Activated T-cell treated with anti-CD3 and anti-CD28 coated beads, Interleukin-2, amount 50 U/mL, for 72 hours (primary cell): ENCODE results near the gene MRPL19. TPM values are rescaled to one million over a fixed set of nuclear protein-coding genes. Genes with fewer than 3 reads are reported as not detected.

Experiments used
- ATAC-seq, 2 donors: fragments of 150-1000 bp; cut with Tn5 transposase; replicated peaks in 1 of 2; 2 replicates each; pipeline ENCODE4 v1.10.0; 2021; ENCODE audit warnings: moderate library complexity in 2 of 2, mild to moderate bottlenecking in 1 of 2
- DNase-seq, 2 donors: peaks; one replicate each; pipeline ENCODE4 v3.0.0; 2021 to 2022; ENCODE audit warnings: mixed read lengths in 1 of 2
- H3K27ac Mint-ChIP-seq: one replicate; pipeline ENCODE4 v1.8.0; 2022; ENCODE audit warnings: mild to moderate bottlenecking, moderate library complexity, mixed read lengths
- H3K27me3 Mint-ChIP-seq: one replicate; pipeline ENCODE4 v1.8.0; 2022; ENCODE audit warnings: low read depth, mixed read lengths
- H3K36me3 Mint-ChIP-seq, 2 donors: one replicate each; pipeline ENCODE4 v1.8.0; 2022; ENCODE audit warnings: mixed read lengths in 2 of 2, mild to moderate bottlenecking in 1 of 2; ENCODE audit not compliant: insufficient read depth in 2 of 2
- H3K4me1 Mint-ChIP-seq: one replicate; pipeline ENCODE4 v1.8.0; 2022; ENCODE audit warnings: low read depth, mixed read lengths
- H3K4me3 Mint-ChIP-seq, 2 donors: one replicate each; pipeline ENCODE4 v1.8.0; 2022; ENCODE audit warnings: mild to moderate bottlenecking in 2 of 2, mixed read lengths in 2 of 2, moderate library complexity in 2 of 2
- H3K9me3 Mint-ChIP-seq, 2 donors: one replicate each; pipeline ENCODE4 v1.8.0; 2022; ENCODE audit warnings: mixed read lengths in 2 of 2
- total RNA-seq, 2 donors: library from RNA; stranded (reverse); gene quantifications; one replicate each; pipeline ENCODE4 v1.2.3, GENCODE V29; 2022

Gene MRPL19
- 10 to 100 TPM; 45.0 to 51.0 TPM for total RNA-seq

DNA sequence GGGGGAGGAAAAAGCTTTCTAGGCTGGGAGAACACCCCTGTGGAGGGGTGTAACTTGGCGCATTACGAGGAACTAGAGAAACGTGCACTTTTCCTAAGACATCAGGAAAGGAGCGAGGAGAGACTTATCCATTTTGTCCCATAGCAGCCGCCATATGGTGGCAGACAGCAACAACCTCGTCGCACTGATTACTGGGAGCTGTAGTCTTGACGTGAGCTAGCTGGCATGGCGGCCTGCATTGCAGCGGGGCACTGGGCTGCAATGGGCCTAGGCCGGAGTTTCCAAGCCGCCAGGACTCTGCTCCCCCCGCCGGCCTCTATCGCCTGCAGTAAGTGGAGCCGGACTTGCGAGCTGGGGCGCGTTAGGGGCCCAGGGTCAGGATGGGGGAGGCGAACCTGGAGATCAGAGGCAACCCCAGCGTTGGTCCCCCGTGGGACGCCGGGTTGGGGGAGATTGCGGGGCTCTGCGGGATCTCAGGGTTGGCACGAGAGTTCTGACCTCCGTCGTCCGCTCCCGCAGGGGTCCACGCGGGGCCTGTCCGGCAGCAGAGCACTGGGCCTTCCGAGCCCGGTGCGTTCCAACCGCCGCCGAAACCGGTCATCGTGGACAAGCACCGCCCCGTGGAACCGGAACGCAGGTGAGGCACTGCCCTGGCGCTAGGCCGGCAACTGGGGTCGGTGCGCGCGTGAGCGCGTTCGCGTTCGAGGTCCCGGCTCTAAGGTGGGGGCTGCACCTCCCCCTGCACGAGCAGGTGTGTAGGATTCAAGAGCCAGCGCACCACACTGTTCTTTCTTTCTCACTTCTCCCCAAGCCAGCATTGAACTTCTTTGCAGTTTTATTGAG, at the start of gene MRPL19:
Gene MRPL19 (plus strand): TSS at position 201 of the 843 bp plus-strand sequence. CDS start 25 bp downstream, at position 226.
- peak; percentile 97 for ATAC-seq
- H3K9me3 Mint-ChIP-seq = peaks cover 0 to 2% of the 10 kb centered on the region in 2 donors
- no peaks in the 10 kb centered on the region for H3K27me3 Mint-ChIP-seq
- peak within 1 kb of the TSS; percentile 95 for H3K27ac Mint-ChIP-seq
- H3K4me1 Mint-ChIP-seq = peaks cover 41% of the 10 kb centered on the region
- peak; percentile 75 to 82 for DNase-seq
- peak within 1 kb of the TSS; percentile 93 to 94 for H3K4me3 Mint-ChIP-seq
- H3K36me3 Mint-ChIP-seq = peaks cover 4 to 23% of the 10 kb centered on the region in 2 donors

DNA sequence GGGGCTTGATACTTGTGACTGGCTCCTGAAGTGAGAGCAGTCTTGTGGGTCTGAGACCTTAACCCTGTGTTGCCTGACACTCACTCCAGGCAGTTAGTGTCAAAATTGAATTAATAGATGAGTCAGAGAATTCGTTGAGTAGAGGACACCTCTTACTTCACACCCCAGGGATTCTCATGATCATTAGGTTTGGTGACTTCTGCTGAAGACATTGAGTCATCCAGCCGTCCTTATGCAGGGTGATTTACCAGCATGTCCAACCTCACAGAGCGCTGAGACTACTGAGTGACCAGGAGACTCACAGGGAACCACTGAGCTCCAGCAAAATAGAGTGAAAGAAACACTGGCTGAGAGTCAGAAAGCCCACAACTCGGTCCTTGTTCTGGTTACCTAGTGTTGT, 49.8 kb upstream of the MRPL19 start:
- H3K36me3 Mint-ChIP-seq = no peaks in the 10 kb centered on the region
- peaks cover 28% of the 10 kb centered on the region for H3K27me3 Mint-ChIP-seq
- H3K4me3 Mint-ChIP-seq = no peak overlapping the region
- H3K9me3 Mint-ChIP-seq = no peaks in the 10 kb centered on the region
- no peak overlapping the region for H3K27ac Mint-ChIP-seq
- no peaks in the 10 kb centered on the region for H3K4me1 Mint-ChIP-seq
- DNase-seq = no peak
- ATAC-seq = no peak

DNA sequence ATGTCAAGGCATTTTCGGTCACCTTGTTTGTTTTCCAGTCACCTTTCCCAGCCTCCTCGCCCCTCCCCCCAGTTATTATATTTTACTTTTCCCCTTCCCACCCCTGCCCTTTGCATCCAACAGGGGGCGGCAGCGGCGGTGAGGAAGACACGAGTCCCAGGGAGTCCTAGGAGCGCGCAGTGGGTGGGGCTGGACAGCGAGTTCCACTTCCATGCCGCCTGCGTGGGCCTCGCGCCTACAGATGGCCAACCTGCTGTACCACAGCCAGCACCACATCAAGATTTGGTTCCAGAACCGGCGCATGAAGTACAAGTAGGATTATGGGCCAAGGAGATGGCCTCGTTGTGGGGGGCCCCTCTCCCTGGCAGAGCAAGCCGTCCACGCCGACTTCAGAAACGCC, 48.6 kb upstream of the MRPL19 start:
- H3K4me1 Mint-ChIP-seq = no peaks in the 10 kb centered on the region
- DNase-seq (no peak), ATAC-seq (no peak)
- H3K27me3 Mint-ChIP-seq = peaks cover 24% of the 10 kb centered on the region
- no peak overlapping the region for H3K4me3 Mint-ChIP-seq
- no peaks in the 10 kb centered on the region for H3K36me3 Mint-ChIP-seq
- no peak overlapping the region for H3K27ac Mint-ChIP-seq
- no peaks in the 10 kb centered on the region for H3K9me3 Mint-ChIP-seq

DNA sequence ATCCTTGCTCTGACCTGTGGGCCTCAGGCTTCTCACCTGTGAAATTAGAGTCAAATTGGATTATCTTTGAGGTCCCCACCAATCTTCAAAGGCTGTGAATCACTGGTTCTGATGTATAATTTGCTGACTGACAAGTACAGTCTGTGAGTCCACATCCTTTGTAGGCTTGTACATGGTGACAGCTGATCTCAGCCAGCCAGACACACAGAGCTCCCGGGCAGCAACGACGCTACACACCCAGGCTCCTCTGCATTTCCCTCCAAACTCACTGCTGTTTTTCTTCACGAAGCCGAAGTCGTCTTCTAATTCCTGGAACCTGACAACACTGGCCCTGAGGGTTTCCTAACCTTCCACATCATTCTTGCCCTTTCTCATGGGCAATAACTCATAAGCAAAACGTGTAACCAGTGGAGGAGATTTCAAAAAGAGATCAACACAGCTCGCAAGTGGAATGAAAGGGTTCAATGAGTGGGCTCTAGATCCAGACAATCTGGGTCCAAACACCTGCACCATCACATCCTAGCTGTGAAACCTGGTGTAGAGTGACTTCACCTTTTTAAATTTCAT, 47.9 kb upstream of the MRPL19 start:
- H3K4me3 Mint-ChIP-seq = no peak overlapping the region
- no peak overlapping the region for H3K27ac Mint-ChIP-seq
- no peaks in the 10 kb centered on the region for H3K9me3 Mint-ChIP-seq
- H3K27me3 Mint-ChIP-seq = peaks cover 18% of the 10 kb centered on the region
- H3K36me3 Mint-ChIP-seq = no peaks in the 10 kb centered on the region
- ATAC-seq (no peak), DNase-seq (no peak)
- no peaks in the 10 kb centered on the region for H3K4me1 Mint-ChIP-seq

DNA sequence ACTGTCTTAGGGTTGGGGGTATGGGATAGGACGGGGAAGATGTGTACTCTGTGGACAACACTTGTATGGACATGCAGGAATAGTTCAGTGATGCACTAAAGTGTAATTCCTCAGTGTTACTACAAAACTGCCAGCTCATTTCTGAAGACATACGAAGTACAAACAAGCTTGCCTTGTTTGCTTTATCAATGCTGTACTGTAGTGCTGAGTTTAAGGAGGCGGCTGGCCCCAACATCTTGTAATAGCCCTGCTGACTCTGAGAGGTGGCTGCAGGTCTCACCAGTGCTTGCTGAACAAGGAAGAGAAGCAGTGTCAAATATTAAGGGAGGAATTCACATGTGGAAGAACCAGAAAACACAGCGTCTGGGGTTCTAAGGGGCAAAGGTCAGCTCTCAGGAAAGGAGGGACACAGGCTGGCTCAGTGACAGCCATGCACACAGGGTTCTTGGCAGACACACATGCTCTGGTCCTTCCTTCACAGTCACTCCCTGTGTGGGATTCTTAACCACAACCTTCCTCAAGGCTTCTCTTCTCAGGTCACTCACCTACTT, 46.0 kb upstream of the MRPL19 start:
- Mint-ChIP-seq H3K27ac (no peak overlapping the region), H3K9me3 (no peaks in the 10 kb centered on the region), H3K4me3 (no peak overlapping the region), H3K27me3 (peaks cover 25% of the 10 kb centered on the region), H3K4me1 (no peaks in the 10 kb centered on the region), H3K36me3 (no peaks in the 10 kb centered on the region)
- ATAC-seq (no peak), DNase-seq (no peak)

DNA sequence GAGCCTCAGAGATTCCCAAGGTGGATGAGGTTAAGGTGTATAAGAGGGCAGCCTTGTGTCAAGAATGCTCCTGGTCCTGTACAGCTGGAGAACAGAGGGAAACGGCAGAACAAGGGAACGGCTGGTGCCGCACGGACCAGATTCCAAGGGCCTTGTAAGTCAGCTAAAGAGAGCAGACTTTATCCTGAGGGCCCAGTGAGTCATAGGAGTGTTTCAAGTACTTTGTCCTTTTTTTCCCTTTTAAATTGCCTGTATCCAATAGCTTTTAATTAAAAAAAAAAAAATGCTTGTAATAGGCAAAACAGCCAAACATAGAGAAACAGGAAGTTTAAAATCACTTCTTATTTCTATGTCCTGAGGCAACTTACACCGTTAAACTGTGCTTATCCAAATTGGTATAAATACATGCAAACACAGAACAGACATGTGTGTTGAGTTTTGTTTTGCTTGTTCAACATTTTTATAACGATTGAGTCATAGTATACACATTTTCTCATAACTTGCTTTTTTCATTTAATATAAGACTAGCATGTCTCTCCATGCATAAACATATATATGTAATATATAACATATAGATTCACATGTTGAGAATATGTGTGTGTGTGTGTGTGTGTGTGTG, 43.8 kb upstream of the MRPL19 start:
- H3K9me3 Mint-ChIP-seq = no peaks in the 10 kb centered on the region
- H3K27ac Mint-ChIP-seq = no peak overlapping the region
- no peaks in the 10 kb centered on the region for H3K36me3 Mint-ChIP-seq
- H3K27me3 Mint-ChIP-seq = peaks cover 36% of the 10 kb centered on the region
- H3K4me1 Mint-ChIP-seq = no peaks in the 10 kb centered on the region
- ATAC-seq (no peak), DNase-seq (no peak)
- H3K4me3 Mint-ChIP-seq = no peak overlapping the region

DNA sequence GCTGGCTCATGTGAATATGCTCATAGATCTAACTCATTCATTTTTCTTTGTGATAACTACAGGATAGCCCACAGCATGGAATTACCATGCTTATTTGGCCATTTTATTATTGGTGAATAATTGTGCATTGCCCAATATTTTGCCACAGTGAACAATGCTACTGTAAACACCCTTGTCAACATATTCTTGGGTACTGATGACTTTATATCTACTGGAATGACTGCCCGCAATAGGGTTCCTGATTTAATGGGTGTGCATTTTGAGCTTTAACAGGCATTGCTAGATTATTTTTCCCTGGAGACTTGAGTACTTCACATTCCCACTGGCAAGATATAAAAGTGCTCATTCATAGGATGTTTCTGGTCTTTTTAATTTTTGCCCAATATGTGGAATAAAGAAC, 43.1 kb upstream of the MRPL19 start:
- DNase-seq = no peak
- Mint-ChIP-seq H3K27ac (no peak overlapping the region), H3K4me1 (no peaks in the 10 kb centered on the region), H3K27me3 (peaks cover 42% of the 10 kb centered on the region), H3K9me3 (no peaks in the 10 kb centered on the region), H3K4me3 (no peak overlapping the region), H3K36me3 (no peaks in the 10 kb centered on the region)
- ATAC-seq = no peak

DNA sequence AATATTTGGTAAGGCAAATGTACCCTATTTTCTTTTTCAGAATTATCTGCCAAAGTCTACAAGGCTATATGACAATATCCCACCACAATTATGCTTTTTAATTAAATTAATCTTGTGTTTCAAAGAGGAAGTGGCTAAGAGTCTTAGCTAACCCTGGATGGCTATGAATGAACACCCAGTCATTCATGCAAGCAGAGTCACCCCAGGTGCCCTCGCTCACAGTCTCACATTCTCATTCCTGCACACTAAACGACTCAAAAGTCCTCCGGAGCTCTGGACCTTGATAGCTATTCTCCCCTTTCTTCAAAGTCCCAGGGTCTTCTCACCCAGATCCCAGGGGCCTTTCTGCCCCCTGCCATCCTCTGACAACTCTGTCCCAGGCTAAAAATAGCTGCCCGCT, 42.1 kb upstream of the MRPL19 start:
- no peak for ATAC-seq
- no peak overlapping the region for H3K27ac Mint-ChIP-seq
- H3K4me1 Mint-ChIP-seq = no peaks in the 10 kb centered on the region
- no peak for DNase-seq
- H3K9me3 Mint-ChIP-seq = no peaks in the 10 kb centered on the region
- H3K27me3 Mint-ChIP-seq = peaks cover 52% of the 10 kb centered on the region
- no peak overlapping the region for H3K4me3 Mint-ChIP-seq
- H3K36me3 Mint-ChIP-seq = no peaks in the 10 kb centered on the region

DNA sequence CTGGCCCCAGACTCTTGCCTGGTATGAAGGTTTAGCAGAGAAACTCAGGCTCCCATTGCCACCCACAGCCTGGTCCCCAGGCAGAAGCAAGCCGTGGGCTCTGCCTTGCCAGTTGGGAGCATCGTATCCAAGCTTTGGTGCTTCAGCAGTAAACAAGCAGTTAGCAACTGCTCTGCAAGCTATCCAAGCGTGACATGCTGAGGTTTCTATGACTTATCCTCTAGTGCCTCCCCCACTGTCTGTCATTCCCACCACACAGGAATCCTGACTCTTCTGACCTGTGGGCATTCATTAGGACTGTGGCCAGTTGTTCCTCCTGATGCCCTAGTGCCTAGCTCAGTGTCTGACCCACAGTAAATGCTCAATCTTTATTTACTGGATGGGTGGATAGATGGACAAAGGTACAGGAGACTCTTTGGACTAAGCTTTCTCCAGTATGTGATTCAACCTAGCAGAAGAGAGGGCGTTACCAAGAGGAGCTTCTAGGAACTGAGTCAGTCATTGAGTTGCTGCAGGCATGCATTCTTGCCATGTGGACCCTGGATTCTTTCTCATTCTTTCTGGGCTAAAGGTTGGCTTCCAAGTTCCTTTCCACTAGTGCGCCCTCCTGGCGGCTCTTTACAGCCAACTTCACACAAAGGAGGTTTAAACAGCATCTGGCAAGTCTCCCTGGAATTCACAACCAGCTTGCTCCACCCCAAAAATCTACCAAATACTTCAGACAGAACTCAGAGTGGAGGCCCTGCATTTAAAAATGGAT, 40.6 kb upstream of the MRPL19 start:
- Mint-ChIP-seq H3K27me3 (peaks cover 64% of the 10 kb centered on the region), H3K4me3 (no peak overlapping the region), H3K36me3 (no peaks in the 10 kb centered on the region), H3K27ac (no peak overlapping the region), H3K9me3 (no peaks in the 10 kb centered on the region), H3K4me1 (no peaks in the 10 kb centered on the region)
- ATAC-seq (no peak), DNase-seq (no peak)

DNA sequence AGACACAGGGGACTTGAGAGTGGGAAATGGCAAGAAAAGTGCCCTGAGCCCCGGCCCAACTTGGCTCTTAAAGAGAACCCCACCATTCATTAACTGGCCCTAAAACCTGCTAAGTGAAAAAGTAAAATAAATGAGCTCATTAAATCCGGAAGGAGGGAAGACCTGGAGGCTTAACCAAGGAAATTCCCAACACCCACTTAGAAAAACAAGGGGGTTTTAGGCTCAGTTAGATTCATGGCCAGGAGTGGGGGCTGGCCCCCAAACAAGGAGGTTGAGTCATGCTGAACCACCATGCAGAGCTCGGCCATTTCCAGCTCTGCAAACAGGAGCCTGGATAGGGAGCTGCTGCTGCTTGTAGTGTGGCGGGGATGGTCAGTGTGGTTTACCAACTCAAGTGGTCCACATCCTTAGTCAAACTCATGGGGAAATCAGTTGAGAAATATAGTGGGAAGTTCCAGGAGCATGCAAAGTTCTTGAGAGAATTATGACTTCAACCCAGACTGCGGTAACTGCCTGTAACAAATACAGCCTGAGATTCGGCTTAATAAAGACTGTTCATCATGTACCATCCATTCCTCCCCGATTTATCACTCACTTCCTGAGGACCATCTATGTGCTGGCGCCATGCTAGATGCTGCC, 39.7 kb upstream of the MRPL19 start:
- no peak overlapping the region for H3K27ac Mint-ChIP-seq
- H3K27me3 Mint-ChIP-seq = peaks cover 63% of the 10 kb centered on the region
- no peak for DNase-seq
- H3K4me1 Mint-ChIP-seq = no peaks in the 10 kb centered on the region
- no peaks in the 10 kb centered on the region for H3K36me3 Mint-ChIP-seq
- no peak overlapping the region for H3K4me3 Mint-ChIP-seq
- no peaks in the 10 kb centered on the region for H3K9me3 Mint-ChIP-seq
- ATAC-seq = no peak

DNA sequence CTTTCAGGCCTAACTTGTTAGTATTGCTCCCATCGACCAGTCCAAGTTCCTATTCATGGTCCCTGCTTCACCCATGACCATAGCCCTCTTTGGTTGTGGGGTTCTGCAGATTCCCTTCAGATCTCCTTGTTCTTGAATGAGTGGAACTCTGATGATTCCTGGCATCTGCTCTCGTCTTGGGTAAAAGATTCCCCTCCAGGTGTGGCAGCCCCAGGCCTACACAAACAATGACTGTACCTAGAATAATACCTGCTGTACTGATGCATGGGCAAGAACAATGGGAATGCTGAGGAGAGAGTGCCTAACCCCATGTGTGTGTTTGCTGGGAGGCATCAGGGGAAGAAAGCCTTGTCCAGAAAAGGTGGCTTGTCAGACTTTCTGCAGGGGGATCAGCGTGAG, 39.2 kb upstream of the MRPL19 start:
- no peaks in the 10 kb centered on the region for H3K9me3 Mint-ChIP-seq
- H3K36me3 Mint-ChIP-seq = no peaks in the 10 kb centered on the region
- no peak overlapping the region for H3K27ac Mint-ChIP-seq
- H3K27me3 Mint-ChIP-seq = peaks cover 67% of the 10 kb centered on the region
- DNase-seq (no peak), ATAC-seq (no peak)
- no peak overlapping the region for H3K4me3 Mint-ChIP-seq
- H3K4me1 Mint-ChIP-seq = no peaks in the 10 kb centered on the region

DNA sequence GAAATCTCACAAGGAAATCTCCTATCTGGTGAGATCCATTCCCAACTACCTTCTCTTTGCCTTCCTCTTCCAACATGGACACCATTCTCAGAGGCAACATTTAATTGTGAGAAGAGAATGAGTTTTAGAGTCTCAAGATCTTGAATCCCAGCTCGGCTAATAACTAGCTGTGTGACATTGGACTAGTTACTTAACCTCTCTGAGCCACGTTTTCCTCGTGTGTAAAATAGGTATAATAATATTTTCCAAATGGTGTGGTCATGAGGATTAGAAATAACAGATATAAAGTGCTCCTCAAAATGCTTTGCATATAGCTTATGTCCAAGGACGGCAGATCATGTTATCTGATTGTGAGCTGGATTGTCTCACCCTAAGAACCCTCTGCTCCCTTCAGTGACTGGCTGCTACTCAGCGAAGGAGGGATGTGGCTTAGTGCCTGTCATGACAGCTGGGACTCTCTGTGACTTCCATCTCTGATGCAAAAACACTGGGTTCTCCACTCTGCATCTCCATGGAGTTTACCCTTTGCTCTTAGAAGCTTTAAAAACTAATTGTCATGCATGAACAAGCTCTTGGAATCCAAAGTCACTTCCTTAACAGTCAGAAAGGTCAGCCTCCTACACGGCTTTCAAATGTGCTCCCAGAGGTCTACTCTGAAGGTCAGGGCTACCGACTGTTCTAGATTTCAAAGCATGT, 38.4 kb upstream of the MRPL19 start:
- DNase-seq = no peak
- Mint-ChIP-seq H3K4me1 (no peaks in the 10 kb centered on the region), H3K27me3 (peaks cover 69% of the 10 kb centered on the region), H3K9me3 (no peaks in the 10 kb centered on the region), H3K4me3 (no peak overlapping the region), H3K27ac (no peak overlapping the region), H3K36me3 (no peaks in the 10 kb centered on the region)
- ATAC-seq = no peak
